OCI-LY3 (cell line): ENCODE results near the gene OR5P2.
A peak's percentile ranks its signal among the peaks of the same experiment; 100 is the strongest.
"Not testable (repeated sequence)": the region's sequence is repeated elsewhere in the genome, so short reads cannot be mapped to it uniquely, and the experiment has no call there.

Experiments used
- H2AFZ ChIP-seq: fragments of 200-600, 300-600 bp; shearing (Covaris generic); 2 replicates; pipeline ENCODE4 v1.6.0; 2014; ENCODE audit warnings: antibody characterized with exemption, low read depth, low read length
- H3K27ac ChIP-seq: fragments of 200-600, 300-600 bp; sonication (generic); 2 replicates; pipeline ENCODE4 v1.5.1; 2014; ENCODE audit warnings: mild to moderate bottlenecking, low read length, moderate library complexity, mixed read lengths
- H3K27me3 ChIP-seq: fragments of 200-600, 300-600 bp; sonication (generic); 2 replicates; pipeline ENCODE4 v1.6.1; 2014; ENCODE audit warnings: low read depth, low read length, mixed read lengths
- H3K36me3 ChIP-seq: fragments of 200-600, 300-600 bp; sonication (generic); replicated peaks from 2 replicates; pipeline ENCODE3; 2014; ENCODE audit warnings: low read depth, low read length, mixed read lengths
- H3K4me1 ChIP-seq: fragments of 300-600, 200-600 bp; sonication (generic); 2 replicates; pipeline ENCODE4 v1.6.1; 2014; ENCODE audit warnings: low read length, mixed read lengths
- H3K4me2 ChIP-seq: fragments of 200-600, 300-600 bp; sonication (generic); 2 replicates; pipeline ENCODE4 v1.6.1; 2014; ENCODE audit warnings: low read length, mixed read lengths
- H3K4me3 ChIP-seq: fragments of 300-600, 200-600 bp; sonication (generic); 2 replicates; pipeline ENCODE4 v1.5.1; 2014; ENCODE audit warnings: antibody characterized with exemption, mild to moderate bottlenecking, low read length, moderate library complexity
- H3K79me2 ChIP-seq: fragments of 300-600, 200-600 bp; shearing (Covaris generic); 2 replicates; pipeline ENCODE4 v1.6.1; 2014; ENCODE audit warnings: mild to moderate bottlenecking, low read length, mixed read lengths
- H3K9ac ChIP-seq: fragments of 300-600, 200-600 bp; shearing (Covaris generic); 2 replicates; pipeline ENCODE4 v1.6.0; 2014; ENCODE audit warnings: mild to moderate bottlenecking, low read length, moderate library complexity
- H3K9me3 ChIP-seq: fragments of 200-600, 300-600 bp; shearing (Covaris generic); 2 replicates; pipeline ENCODE4 v1.6.1; 2014; ENCODE audit warnings: low read length, mixed read lengths; ENCODE audit not compliant: insufficient read depth
- H4K20me1 ChIP-seq: fragments of 200-600, 300-600 bp; sonication (generic); 2 replicates; pipeline ENCODE4 v1.6.1; 2016; ENCODE audit warnings: low read length, mixed read lengths; ENCODE audit not compliant: insufficient read depth
- CTCF ChIP-seq: fragments of 200-600, 300-600 bp; sonication (generic); IDR thresholded peaks from 2 replicates; pipeline ENCODE4 v1.5.1; 2014; ENCODE audit warnings: antibody characterized with exemption, low read length, low read depth
- EZH2phosphoT487 ChIP-seq: fragments of 200-600 bp; shearing (Covaris generic); IDR thresholded peaks from 2 replicates; pipeline ENCODE4 v1.6.1; 2018; ENCODE audit warnings: antibody characterized with exemption, mixed run types, low read depth

The OR5P2 gene

GRCh38 chr11:7793233-7793632 lies 3.5 kb downstream of the OR5P2 start:
- H3K36me3 ChIP-seq = no peaks in the 10 kb centered on the region
- no peak for TF ChIP-seq CTCF
- TF ChIP-seq EZH2phosphoT487 = no peak
- no peak overlapping the region for H2AFZ ChIP-seq
- no peak overlapping the region for H3K9ac ChIP-seq
- H3K4me3 ChIP-seq = no peak overlapping the region
- H3K27me3 ChIP-seq = no peaks in the 10 kb centered on the region
- H3K79me2 ChIP-seq = no peaks in the 10 kb centered on the region
- H3K4me2 ChIP-seq = no peak overlapping the region
- no peaks in the 10 kb centered on the region for H3K4me1 ChIP-seq
- no peaks in the 10 kb centered on the region for H4K20me1 ChIP-seq
- no peak overlapping the region for H3K27ac ChIP-seq
- H3K9me3 ChIP-seq = no peaks in the 10 kb centered on the region

- Histone ChIP-seq H3K27me3 (no peaks in the 10 kb centered on the region), H2AFZ (no peak overlapping the region)
Observed at GRCh38 chr11:7787239-7787638, 9.5 kb downstream of the OR5P2 start.

GRCh38 chr11:7775689-7776088 lies 21.1 kb downstream of the OR5P2 start:
- Histone ChIP-seq H3K4me1 (no peaks in the 10 kb centered on the region), H3K36me3 (no peaks in the 10 kb centered on the region), H4K20me1 (no peaks in the 10 kb centered on the region), H3K79me2 (no peaks in the 10 kb centered on the region), H3K27ac (no peak overlapping the region), H3K27me3 (no peaks in the 10 kb centered on the region), H3K4me2 (no peak overlapping the region), H3K9me3 (no peaks in the 10 kb centered on the region), H2AFZ (no peak overlapping the region), H3K4me3 (no peak overlapping the region), H3K9ac (no peak overlapping the region)
- TF ChIP-seq EZH2phosphoT487 = no peak
- TF ChIP-seq CTCF = peak; percentile 28

More at GRCh38 chr11:7787239-7787638, 9.5 kb downstream of the OR5P2 start:
- H3K79me2 ChIP-seq = no peaks in the 10 kb centered on the region
- no peaks in the 10 kb centered on the region for H3K9me3 ChIP-seq
- peaks cover 13% of the 10 kb centered on the region for H3K4me1 ChIP-seq
- H3K36me3 ChIP-seq = no peaks in the 10 kb centered on the region
- no peaks in the 10 kb centered on the region for H4K20me1 ChIP-seq
- H3K9ac ChIP-seq = no peak overlapping the region
- no peak overlapping the region for H3K4me2 ChIP-seq
- TF ChIP-seq CTCF (no peak), EZH2phosphoT487 (no peak)
- H3K27ac ChIP-seq = no peak overlapping the region
- no peak overlapping the region for H3K4me3 ChIP-seq

GRCh38 chr11:7764301-7764700 lies 32.4 kb downstream of the OR5P2 start:
- H3K9ac ChIP-seq, H2AFZ ChIP-seq, H3K27ac ChIP-seq, H3K4me2 ChIP-seq, H3K36me3 ChIP-seq, H4K20me1 ChIP-seq, H3K79me2 ChIP-seq, H3K4me3 ChIP-seq, H3K9me3 ChIP-seq, H3K27me3 ChIP-seq, H3K4me1 ChIP-seq: not testable (repeated sequence)

GRCh38 chr11:7759010-7759409 lies 37.7 kb downstream of the OR5P2 start:
- H3K4me1 ChIP-seq = peaks cover 8% of the 10 kb centered on the region; the same call in 1 of the 2 replicates
- peak overlapping the region; percentile 10 for H3K4me2 ChIP-seq
- TF ChIP-seq EZH2phosphoT487 (no peak), CTCF (no peak)
- no peak overlapping the region for H3K4me3 ChIP-seq
- H3K9ac ChIP-seq = no peak overlapping the region
- no peaks in the 10 kb centered on the region for H4K20me1 ChIP-seq
- 0 out of 2 replicates have a peak, but pooled peaks cover 6% of the 10 kb centered on the region for H3K9me3 ChIP-seq
- no peaks in the 10 kb centered on the region for H3K36me3 ChIP-seq
- no peaks in the 10 kb centered on the region for H3K79me2 ChIP-seq
- H3K27me3 ChIP-seq = no peaks in the 10 kb centered on the region
- no peak overlapping the region for H3K27ac ChIP-seq
- H2AFZ ChIP-seq = peak overlapping the region; percentile 33
